Bladder microvascular endothelial cell (primary cell): ENCODE data around the gene EDC4. TPM values are rescaled to one million over a fixed set of nuclear protein-coding genes. Genes with fewer than 3 reads are reported as not detected.

Experiments
- total RNA-seq: library from RNA; depleted of rRNA; stranded (reverse); fragments of >200 nt; gene quantifications from 2 replicates; pipeline ENCODE4 v1.2.3, GENCODE V29; 2014

EDC4 gene, protein sequence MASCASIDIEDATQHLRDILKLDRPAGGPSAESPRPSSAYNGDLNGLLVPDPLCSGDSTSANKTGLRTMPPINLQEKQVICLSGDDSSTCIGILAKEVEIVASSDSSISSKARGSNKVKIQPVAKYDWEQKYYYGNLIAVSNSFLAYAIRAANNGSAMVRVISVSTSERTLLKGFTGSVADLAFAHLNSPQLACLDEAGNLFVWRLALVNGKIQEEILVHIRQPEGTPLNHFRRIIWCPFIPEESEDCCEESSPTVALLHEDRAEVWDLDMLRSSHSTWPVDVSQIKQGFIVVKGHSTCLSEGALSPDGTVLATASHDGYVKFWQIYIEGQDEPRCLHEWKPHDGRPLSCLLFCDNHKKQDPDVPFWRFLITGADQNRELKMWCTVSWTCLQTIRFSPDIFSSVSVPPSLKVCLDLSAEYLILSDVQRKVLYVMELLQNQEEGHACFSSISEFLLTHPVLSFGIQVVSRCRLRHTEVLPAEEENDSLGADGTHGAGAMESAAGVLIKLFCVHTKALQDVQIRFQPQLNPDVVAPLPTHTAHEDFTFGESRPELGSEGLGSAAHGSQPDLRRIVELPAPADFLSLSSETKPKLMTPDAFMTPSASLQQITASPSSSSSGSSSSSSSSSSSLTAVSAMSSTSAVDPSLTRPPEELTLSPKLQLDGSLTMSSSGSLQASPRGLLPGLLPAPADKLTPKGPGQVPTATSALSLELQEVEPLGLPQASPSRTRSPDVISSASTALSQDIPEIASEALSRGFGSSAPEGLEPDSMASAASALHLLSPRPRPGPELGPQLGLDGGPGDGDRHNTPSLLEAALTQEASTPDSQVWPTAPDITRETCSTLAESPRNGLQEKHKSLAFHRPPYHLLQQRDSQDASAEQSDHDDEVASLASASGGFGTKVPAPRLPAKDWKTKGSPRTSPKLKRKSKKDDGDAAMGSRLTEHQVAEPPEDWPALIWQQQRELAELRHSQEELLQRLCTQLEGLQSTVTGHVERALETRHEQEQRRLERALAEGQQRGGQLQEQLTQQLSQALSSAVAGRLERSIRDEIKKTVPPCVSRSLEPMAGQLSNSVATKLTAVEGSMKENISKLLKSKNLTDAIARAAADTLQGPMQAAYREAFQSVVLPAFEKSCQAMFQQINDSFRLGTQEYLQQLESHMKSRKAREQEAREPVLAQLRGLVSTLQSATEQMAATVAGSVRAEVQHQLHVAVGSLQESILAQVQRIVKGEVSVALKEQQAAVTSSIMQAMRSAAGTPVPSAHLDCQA (N-terminal part only)
- 57.0 and 92.5 TPM in 2 replicates for total RNA-seq

DNA sequence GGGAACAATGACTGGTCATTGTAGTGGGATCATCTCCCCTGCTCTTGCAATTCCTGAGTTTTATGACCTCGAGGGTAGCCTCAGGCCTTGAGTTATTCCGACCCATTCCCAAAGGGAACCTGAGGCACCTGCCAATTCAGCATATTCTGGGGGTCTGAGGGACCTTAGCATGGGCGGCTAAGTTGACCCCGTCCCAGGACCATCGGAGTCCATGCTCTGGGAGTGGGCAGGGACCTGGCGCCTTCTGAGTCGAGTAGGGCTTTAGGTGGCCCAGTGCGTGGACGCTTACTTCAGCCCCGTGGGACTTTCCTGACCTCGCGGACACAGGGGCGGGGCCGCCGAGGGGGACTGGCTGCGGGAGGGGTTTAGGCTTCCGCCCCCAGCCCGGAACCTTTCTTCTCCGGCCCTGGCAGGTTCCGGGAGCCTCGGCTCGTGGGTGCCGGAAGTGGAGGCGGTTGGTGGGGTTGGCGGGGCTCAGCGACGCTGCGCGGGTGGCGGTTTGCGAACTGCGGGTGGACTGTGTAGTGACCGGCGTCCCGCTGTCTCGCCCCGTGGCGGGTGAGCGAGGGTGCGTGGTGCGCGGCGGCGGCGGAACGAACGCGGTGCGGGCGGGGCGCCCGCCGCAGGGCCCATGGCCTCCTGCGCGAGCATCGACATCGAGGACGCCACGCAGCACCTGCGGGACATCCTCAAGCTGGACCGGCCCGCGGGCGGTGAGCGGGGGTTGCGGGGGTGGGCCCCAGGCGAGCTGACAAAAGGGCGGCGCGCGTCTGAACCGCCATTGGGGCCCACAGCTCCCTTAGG, at the start of gene EDC4:
Gene EDC4 (plus strand): TSS at position 422 of the 804 bp plus-strand sequence. CDS start 210 bp downstream, at position 632.

DNA sequence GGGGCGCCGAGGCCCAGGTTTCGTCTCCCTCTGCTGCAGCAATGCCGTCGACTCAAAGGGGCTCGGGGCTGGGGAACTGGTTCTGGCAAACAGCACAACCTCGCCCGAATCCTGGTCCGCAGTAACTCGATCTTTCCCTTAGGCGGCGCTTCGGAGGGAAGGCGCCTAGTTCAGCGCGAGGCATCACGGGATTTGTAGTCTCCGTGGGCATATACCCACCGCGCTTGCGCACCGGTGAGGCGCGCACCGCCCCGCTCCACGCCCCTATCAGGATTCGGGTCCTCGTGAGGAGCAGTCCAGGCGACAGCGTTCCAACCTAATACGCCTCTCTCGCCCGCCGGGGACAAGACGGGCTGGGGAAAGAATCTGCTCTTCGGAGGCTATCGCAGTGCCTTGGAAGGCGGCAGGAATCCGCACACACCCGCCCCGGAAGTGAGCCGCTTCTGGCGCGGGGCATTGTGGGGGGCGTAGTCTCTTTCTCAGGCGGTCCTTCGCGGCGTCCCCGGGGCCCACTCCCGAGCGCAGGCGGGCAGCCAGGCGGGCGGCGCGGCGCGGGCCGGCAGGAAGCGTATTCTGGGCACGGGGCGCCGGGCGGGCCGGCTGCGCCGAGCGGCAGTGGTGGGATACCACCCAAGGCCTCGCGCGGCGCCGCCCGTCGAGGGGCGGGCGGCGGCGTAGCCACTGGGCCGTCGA, 30.9 kb upstream of the EDC4 start, which contains the start of gene THAP11:
Gene THAP11 (plus strand): TSS at position 505 of the 693 bp plus-strand sequence. CDS start 235 bp downstream, outside the sequence.

DNA sequence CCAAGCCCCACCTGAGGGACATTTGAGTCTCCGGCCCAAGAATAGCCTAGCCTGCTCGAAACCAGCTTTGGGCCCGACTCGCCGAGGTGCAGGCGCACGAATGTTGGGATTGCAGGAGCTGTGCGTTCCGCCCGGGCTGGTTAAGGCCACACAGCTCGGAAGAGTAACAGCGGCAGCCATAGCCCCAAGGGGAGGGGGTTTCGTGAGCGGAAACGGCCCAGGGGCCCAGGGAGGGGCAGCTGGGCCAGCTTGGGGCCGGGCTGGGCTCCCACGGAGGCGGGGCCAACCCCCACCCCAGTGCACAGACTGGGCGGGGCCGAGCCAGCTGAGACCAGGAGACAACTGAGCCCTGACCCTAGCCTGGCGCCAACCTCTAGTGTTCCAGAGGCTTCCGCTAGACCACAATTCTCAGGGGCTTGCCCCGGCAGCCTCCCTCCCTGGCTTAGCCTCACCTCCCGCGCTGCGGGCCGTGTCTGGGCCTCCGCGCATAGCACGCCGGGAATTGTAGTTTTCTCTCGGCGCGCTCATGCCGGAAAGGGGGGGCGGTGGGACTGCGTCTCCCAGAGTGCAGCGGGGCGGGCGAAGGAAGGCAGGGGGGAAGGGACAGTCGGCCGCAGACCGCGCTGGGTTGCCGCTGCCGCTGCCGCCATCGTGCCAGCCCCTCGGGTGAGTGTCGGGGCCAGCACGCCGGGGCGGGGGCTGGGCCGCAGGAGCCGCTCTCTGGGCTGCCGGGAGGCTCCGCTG, 26.4 kb upstream of the EDC4 start, which contains the start of gene NUTF2:
Gene NUTF2 (plus strand): TSS at position 614 of the 744 bp plus-strand sequence. CDS start 18,198 bp downstream, outside the sequence.

DNA sequence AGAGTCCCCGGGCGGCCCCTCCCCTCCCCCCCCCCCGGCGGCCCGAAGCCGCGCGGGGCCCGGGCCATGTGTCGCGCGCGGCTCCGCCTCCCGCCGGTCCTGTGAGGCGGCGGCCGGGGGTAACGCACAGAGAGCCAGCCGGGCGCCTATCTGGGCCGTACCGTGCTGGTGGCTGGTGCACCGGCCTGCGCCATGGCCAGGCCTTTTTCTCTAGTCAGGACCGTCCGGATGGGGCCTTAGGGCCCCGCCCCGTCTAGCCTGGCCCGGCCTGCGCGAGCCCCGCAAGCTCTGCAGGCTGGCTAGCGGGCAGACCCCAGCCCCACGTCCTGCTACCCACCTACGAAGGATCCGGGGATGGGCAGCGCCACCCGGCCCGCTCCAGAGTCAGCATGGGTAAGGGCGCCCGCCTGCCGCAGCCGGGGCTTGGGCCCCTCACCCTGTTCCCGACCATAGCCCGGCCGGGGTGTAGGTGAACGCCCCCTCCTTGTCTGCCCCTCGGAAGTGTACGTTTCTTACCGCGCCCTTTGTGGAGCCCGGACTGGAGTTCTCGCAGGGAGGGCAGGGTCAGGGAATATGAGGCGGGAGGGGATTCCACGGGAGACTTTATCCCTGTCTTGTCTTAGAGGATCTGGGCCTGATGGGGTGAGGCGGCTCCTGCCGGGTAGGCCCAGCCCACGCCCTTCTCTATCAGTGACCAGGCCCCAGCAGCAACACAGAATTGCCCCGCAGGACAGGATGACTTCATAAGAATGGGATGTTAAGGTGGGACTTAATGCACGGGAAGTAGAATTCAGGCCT, 25.6 kb upstream of the EDC4 start, which contains the start of gene CENPT:
Gene CENPT (minus strand): TSS at position 630 of the 798 bp plus-strand sequence. CDS start 13,834 bp downstream, outside the sequence.

DNA sequence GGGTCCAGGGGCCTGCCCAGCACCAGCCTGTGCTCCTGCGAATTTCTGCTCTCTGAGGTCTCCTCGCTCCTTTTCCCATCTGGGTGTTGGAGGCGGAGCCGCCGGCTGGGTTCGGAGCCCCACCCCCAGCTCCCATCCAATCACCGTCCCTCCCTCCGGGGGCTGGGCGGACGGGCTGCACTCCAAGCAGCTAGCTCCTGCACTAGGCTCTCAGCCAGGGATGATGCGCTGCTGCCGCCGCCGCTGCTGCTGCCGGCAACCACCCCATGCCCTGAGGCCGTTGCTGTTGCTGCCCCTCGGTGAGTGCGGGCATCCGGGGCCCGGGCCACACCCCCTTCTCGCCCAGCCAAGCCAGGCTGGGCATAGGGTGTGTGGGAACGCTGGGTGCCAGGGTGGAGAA, 11.8 kb downstream of the EDC4 start, which contains the start of gene NRN1L:
Gene NRN1L (plus strand): TSS at position 202 of the 400 bp plus-strand sequence. CDS start 19 bp downstream, at position 221.

DNA sequence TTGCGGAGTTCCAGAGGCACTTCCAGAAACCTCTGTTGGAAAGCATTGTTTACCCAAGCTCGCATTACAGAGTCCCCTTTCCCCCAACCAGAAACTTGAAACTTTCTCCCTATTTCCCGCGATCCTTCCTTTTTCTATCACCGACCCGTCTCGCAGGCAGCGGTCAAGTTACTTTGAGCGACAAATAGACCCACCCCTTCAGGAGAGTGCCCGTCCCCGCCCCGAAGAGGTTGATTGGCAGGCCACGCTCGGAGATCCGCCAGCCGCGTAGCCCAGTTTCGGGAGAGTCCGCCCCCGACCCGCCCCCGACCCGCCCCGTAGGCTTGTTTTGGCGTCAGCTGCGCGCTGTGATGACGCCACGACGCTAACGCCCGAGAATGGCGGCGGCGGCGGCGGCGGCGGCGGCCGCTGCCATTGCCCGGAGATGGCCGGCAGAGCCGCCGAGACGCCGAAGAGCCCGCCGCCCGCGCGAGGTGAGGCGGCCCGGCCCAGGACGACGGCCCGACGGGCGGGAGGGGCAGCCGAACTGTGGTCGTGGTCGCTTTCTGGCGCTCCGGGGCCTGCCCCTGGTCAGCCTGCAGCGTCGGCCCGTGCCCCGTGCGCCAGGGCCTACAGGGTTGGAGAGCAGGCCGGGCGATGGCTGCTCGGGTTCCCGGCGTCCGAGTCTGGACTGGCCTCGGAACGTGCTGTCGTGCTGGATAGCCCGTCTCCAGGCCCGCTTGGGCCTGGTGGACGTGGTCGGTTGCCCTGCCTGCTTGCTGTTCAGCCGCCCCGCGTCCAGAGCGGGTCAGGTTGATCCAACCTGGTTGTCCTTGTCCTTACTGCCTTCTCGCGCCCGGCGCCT, 20.3 kb downstream of the EDC4 start, which contains the start of gene PSKH1:
Gene PSKH1 (plus strand): TSS at position 356 of the 844 bp plus-strand sequence. CDS start 15,496 bp downstream, outside the sequence.

Other genes starting within 250 kb of the EDC4 start
- 0.25 and 0.49 TPM in 2 replicates for gene CARMIL2, start 227.9 kb upstream of the EDC4 start, total RNA-seq
- 13.4 and 14.4 TPM in 2 replicates for gene ACD, start 212.8 kb upstream of the EDC4 start, total RNA-seq
- gene PARD6A, start 212.1 kb upstream of the EDC4 start, total RNA-seq, result 2.5 and 2.8 TPM in 2 replicates
- gene ENKD1, start 206.3 kb upstream of the EDC4 start, total RNA-seq, result 14.3 and 14.9 TPM in 2 replicates
- 2.0 and 2.8 TPM in 2 replicates for gene C16orf86, start 206.2 kb upstream of the EDC4 start, total RNA-seq
- gene GFOD2, start 153.7 kb upstream of the EDC4 start, total RNA-seq, result 40.5 and 62.6 TPM in 2 replicates
- gene RANBP10, start 66.5 kb upstream of the EDC4 start, total RNA-seq, result 4.2 and 11.8 TPM in 2 replicates
- 0.81 and 0.88 TPM in 2 replicates for gene TSNAXIP1, start 66.2 kb upstream of the EDC4 start, total RNA-seq
- 26.6 and 43.9 TPM in 2 replicates for gene THAP11, start 30.7 kb upstream of the EDC4 start, total RNA-seq
- 119 and 125 TPM in 2 replicates for gene NUTF2, start 26.1 kb upstream of the EDC4 start, total RNA-seq
- 17.2 and 25.7 TPM in 2 replicates for gene CENPT, start 25.4 kb upstream of the EDC4 start, total RNA-seq
- gene NRN1L, start 11.8 kb downstream of the EDC4 start, total RNA-seq, result 0.16 TPM in 1 of 2 replicates, not detected in the other
- gene PSKH1, start 20.2 kb downstream of the EDC4 start, total RNA-seq, result 12.5 and 35.7 TPM in 2 replicates
- gene CTRL, start 58.8 kb downstream of the EDC4 start, total RNA-seq, result 0.49 and 0.76 TPM in 2 replicates
- gene PSMB10, start 63.8 kb downstream of the EDC4 start, total RNA-seq, result 61.3 and 125 TPM in 2 replicates
- 3.4 and 11.4 TPM in 2 replicates for gene LCAT, start 71.1 kb downstream of the EDC4 start, total RNA-seq
- 58.9 and 225 TPM in 2 replicates for gene SLC12A4, start 95.6 kb downstream of the EDC4 start, total RNA-seq
- gene DPEP3, start 107.4 kb downstream of the EDC4 start, total RNA-seq, result 0.16 TPM in 1 of 2 replicates, not detected in the other
- gene DPEP2, start 126.4 kb downstream of the EDC4 start, total RNA-seq, result 0.16 and 1.4 TPM in 2 replicates
- gene DPEP2NB, start 142.9 kb downstream of the EDC4 start, total RNA-seq, result not detected in 2 replicates
- gene DDX28, start 150.2 kb downstream of the EDC4 start, total RNA-seq, result 8.6 and 12.2 TPM in 2 replicates
- 10.5 and 24.0 TPM in 2 replicates for gene DUS2, start 150.2 kb downstream of the EDC4 start, total RNA-seq
- gene NFATC3, start 212.3 kb downstream of the EDC4 start, total RNA-seq, result 8.7 and 21.0 TPM in 2 replicates